ENCODE measurements around the gene NDUFC1.
A peak's percentile ranks its signal among the peaks of the same experiment; 100 is the strongest.
"Not testable (repeated sequence)": the region's sequence is repeated elsewhere in the genome, so short reads cannot be mapped to it uniquely, and the experiment has no call there.

Gene NDUFC1

GRCh38 chr4:139301821-139302611 is at the start of gene NDUFC1:
Gene NDUFC1, minus strand, starts transcription at chr4:139302477. Its CDS starts 6,679 bp downstream, at chr4:139295798.
- peak; percentile 26 for DNase-seq (ENCODE audit: low spot score)
- FAIRE-seq = no peak

DNA sequence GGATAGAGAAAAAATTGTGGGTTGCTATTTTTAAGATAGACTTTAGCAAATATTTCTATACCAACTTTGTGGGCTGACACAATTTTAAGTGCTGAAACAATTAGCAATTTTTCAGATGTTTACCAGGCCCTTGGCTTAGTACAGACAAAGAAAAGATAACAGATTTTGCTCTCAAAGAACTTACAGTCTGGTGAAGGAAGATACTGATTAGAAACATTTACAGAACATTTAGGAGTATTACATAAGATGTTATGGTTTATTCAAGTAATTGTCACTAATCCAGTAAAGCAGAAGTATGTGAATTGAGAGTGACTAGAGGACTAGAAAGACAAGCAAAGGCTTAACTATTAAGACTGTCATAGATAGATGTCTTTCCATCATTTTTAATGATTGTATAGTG is 35.3 kb upstream of the NDUFC1 start:
- FAIRE-seq = no peak

DNA sequence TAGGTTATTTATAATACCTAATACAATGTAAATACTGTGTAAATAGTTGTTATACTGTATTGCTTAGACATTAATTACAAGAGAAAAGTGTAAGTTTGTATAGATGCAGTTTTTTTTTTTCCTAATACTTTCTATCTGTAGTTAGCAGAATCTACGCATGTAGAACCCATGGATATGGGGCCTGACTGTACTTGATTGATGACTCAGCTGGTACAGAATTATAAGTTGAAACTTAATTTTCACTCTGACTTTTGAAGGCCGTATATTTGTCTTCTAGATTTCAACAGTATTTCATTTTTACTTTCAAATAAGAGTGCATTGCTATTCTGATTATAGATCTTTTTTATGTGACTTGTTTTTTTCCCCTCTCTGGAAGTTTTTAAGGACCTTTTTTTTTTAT is 30.8 kb upstream of the NDUFC1 start:
- DNase-seq (ENCODE audit: low spot score) (no peak), FAIRE-seq (no peak)

More for the DNA sequence above, 35.3 kb upstream of the NDUFC1 start:
- no peak for DNase-seq (ENCODE audit: low spot score)

- FAIRE-seq = no peak
- no peak for DNase-seq (ENCODE audit: low spot score)
Measured at GRCh38 chr4:139331185-139331584, 28.9 kb upstream of the NDUFC1 start.

- DNase-seq (ENCODE audit: low spot score) (no peak), FAIRE-seq (no peak)
Measured at GRCh38 chr4:139330283-139330682, 28.0 kb upstream of the NDUFC1 start.

DNA sequence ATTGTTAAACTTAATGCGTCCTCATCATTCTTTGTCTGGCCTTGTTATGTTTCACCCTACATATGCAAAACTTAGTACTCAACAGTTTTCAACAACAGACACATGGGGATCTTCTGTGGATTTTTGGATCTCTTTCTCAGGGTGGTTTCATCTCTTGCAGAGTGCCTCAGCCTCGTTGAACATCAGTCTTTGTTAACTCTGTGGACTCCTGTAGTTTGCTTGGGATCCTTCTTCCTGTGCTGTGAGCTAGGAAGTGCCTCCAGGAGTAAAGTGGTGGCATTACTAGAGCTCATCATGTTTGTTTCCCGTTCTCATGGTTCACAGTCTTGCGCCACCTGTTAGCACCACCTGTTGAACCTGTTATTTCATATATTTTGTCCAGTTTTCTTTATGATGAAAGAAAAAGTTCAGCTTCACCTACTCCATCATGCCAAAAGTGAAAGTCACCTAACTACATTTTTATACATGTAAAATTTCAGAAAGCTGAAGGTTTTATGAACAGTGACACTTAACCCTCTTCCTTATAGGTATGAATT is 27.5 kb upstream of the NDUFC1 start:
- DNase-seq (ENCODE audit: low spot score) = no peak

DNA sequence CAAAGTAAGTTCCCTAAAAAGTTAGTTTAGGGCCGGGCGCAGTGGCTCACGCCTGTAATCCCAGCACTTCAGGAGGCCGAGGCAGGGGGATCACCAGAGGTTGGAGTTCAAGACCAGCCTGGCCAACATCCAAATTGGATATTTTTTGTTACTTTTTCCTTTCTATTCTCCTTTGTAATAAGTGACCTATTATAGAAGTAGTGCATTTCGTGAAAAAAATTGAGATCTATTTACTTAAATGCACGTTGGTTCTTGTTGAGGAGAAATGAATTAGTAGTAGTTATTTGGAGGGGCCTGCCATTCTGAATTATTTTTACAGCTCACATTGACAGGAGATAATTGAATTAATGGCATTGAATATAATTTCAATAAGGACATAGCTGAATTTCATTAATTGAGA is 22.3 kb upstream of the NDUFC1 start:
- DNase-seq (ENCODE audit: low spot score) = no peak
- no peak for FAIRE-seq

More for the DNA sequence above, 27.5 kb upstream of the NDUFC1 start:
- FAIRE-seq = no peak

- not testable (repeated sequence) for FAIRE-seq; DNase-seq (ENCODE audit: low spot score)
Measured at GRCh38 chr4:139322541-139322940, 20.3 kb upstream of the NDUFC1 start.

DNA sequence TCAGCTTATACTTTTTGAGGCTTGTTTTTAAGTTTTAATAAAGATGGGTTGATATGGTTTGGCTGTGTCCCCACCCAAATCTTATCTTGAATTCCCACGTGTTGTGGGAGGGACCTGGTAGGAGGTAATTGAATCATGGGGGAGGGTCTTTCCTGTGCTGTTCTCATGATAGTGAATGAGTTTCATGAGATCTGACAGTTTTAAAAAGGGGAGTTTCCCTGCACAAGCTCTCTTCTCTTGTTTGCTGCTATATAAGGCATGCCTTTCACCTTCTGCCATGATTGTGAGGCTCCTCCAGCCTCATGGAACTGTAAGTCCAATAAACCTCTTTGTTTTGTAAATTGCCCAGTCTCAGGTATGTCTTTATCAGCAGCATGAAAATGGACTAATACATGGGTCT is 19.8 kb upstream of the NDUFC1 start:
- not testable (repeated sequence) for FAIRE-seq; DNase-seq (ENCODE audit: low spot score)

GRCh38 chr4:139319571-139319970 is 17.3 kb upstream of the NDUFC1 start:
- no peak for FAIRE-seq
- no peak for DNase-seq (ENCODE audit: low spot score)

- DNase-seq (ENCODE audit: low spot score) (no peak), FAIRE-seq (no peak)
Measured at GRCh38 chr4:139317635-139318034, 15.4 kb upstream of the NDUFC1 start.

- DNase-seq (ENCODE audit: low spot score) = no peak
- no peak for FAIRE-seq
Measured at GRCh38 chr4:139316733-139317132, 14.5 kb upstream of the NDUFC1 start.

- DNase-seq (ENCODE audit: low spot score) = no peak
- no peak for FAIRE-seq
Measured at GRCh38 chr4:139315221-139315675, 13.0 kb upstream of the NDUFC1 start.

DNA sequence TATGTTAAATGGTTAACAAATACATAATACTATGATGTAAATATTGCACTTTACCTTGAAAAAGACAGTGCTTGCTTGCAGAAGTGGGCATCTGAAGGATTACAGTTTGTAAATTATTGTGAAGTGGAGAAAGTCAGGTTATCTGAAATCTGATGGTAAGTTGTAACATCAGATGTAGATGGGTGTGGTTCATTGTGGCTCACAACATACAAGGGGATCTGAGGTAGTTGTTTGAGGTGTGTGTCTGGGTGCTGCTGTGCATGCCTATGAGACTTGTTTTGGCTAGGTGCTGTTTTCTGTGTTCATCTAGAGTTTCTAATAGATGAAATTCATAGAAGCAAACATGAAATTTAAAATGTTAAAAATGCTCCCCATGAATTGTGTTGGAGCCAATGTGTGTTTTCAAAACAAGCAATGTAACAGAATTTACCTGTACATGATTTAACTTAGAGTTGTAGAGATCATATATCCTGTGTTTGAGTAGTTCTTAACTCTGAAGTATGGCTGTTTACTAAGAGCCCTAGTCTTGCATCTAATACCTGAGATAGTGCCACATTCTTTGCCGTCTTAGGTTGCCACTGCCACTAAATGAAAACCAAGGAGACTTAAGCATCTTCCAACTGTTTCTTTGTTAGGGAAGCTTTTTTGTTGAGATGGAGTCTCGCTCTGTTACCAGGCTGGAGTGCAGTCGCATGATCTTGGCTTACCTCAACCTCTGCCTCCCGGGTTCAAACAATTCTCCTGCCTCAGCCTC is 11.9 kb upstream of the NDUFC1 start:
- DNase-seq (ENCODE audit: low spot score) = no peak
- no peak for FAIRE-seq

DNA sequence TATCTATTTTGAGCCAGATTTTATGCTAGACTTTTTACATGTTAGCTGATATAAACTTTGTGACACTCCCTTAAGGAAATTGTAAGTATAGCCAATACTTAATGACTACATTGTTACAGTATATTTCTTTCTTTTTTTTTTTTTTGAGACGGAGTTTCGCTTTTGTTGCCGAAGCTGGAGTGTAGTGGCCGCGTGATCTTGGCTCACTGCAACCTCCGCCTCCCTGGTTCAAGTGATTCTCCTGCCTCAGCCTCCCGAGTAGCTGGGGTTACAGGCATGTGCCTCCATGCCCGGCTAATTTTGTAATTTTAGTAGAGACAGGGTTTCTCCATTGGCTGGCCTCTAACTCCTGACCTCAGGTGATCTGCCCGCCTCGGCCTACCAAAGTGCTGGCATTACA is 11.1 kb upstream of the NDUFC1 start:
- FAIRE-seq; DNase-seq (ENCODE audit: low spot score): not testable (repeated sequence)

DNA sequence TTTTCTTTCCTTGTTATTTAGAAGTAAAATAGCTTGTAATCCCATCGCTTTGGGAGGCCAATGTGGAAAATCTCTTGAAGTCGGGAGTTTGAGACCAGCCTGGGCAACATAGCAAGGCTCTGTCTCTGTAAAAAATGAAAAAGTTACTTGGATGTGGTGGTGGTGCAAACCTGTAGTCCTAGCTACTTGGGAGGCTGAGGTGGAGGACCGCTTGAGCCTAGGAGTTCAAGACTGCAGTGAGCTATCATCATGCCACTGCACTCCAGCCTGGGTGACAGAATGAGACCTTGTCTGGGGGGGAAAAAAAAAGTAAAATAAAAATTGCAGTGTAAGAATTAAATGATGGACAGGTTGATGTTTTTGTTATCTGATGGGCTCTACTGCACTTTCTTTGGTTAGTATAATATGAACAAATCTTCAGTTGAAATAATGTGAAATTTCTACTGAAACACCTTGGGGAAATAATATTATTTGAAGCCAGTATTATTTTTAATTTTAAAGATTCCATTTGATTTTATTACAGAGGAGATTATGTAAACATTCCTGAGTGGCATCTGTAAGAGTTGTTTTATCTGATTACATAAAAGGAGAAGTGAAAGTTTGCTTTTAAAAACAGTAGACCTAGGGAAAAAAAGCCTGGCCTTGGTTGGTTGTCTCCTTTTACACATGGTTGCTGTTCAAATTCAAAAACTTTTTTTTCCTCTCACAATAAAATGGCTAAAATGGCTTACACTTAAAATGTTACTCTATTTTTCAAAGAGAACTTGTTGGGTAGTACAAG is 10.5 kb upstream of the NDUFC1 start:
- no peak for DNase-seq (ENCODE audit: low spot score)
- FAIRE-seq = no peak

DNA sequence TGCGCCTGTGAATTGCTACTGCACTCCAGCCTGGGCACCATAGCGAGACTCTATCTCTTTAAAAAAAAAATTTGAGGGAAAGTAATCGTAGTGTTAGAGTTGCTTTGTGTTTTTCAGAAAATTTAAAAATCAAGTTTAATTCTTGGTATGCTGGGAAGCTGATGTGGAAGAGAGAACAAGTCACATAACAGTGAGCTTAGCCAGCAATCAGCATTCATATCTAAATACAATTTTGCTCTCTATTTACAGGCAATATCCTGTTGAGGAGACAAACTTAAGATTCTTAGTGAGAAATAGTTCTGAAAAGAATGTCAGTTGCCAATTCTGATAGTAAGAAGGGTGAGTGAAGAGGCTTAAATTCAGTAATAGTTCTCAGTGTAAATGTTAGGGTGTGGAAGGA is 9.6 kb upstream of the NDUFC1 start:
- no peak for DNase-seq (ENCODE audit: low spot score)
- FAIRE-seq = no peak

GRCh38 chr4:139304920-139305319 is 2.6 kb upstream of the NDUFC1 start:
- FAIRE-seq (no peak), DNase-seq (ENCODE audit: low spot score) (no peak)

DNA sequence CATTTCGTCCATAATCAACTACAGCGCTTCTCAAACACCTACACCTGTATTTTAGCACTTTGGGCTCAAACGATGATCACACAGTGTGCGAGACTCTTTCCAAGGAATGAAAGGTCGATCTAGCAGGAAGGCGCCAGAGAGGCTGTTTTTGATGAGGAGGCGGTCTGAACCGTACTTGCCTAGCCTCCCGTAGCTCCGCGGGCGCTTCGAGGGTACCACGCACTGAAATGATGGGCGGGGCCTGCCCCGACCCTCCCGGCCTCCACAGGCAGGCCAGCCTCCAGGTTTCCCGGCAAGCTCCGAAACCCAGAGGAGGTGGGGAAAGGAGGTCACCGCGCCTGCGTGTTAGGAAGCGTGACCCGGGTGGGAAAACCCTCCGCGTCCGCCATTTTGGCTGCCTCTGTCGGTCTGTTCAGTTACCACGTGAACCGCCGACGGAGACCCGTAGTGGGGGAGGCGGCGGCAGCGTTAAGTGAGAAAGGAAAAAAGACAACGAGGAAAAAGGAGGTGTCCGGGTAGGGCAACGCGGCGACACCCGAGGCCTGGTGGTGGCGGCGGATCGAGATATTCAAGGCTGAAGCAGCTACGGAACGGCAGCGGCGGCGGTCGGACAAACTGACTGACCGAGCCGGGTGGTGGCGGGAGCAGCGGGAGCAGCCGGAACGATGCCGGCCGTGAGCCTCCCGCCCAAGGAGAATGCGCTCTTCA is 1.0 kb downstream of the NDUFC1 start, which contains the start of gene NAA15:
NAA15 (plus strand) TSS at position 393 of the 708 bp plus-strand sequence; CDS start at position 666, 273 bp downstream.
- FAIRE-seq (no peak), DNase-seq (ENCODE audit: low spot score) (peak; percentile 94)

DNA sequence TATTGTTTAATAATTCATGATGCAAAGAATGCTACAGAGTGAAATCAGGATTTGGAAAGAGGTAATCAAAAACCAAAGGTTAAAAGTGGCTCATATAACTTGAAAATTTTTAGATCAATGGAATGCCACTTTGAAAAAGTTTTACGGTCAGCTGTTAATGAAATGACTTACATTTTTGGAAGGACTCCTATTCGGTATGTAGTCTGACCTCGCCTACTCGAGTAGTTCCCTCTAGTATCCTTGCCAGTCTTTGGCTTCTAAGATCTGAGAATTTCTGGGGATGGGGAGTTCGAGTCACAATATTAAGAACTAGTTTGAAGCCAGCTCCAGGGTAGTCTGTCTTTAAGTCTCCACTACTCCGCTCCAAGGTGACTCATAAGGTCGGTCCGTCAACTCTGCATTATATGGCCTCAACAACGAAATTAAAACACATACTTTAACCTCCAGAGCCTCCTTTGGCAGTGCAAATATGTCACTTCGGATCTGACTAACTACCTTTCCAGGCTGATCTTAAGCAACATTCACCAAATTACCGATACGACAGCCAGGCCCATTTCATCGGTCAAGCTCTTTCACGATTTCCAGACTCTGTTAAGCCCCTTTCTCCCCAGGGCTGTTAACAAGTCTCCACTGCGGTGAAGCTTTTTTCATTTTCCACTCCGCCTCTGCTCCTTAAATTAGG is 1.7 kb downstream of the NDUFC1 start:
- DNase-seq (ENCODE audit: low spot score) (peak; percentile 5), FAIRE-seq (no peak)
